ENCODE results near the gene USP9Y.
A peak's percentile ranks its signal among the peaks of the same experiment; 100 is the strongest.

The USP9Y gene

GRCh38 chrY:12688337-12688736 is 12.7 kb upstream of the USP9Y start:
- no peak overlapping the region for H3K4me3 ChIP-seq (replicated peaks; ENCODE audit: low read depth, low read length)
- no peak for DNase-seq (ENCODE audit: low read depth)
- no peak for TF ChIP-seq CTCF (IDR thresholded peaks at IDR 0.05; ENCODE audit: low read length, missing control alignments)

GRCh38 chrY:12700087-12700486 is 944 bp upstream of the USP9Y start:
- H3K4me3 ChIP-seq (replicated peaks; ENCODE audit: low read depth, low read length) = no peak overlapping the region
- no peak for DNase-seq (ENCODE audit: low read depth)
- no peak for TF ChIP-seq CTCF (IDR thresholded peaks at IDR 0.05; ENCODE audit: low read length, missing control alignments)

GRCh38 chrY:12702174-12702573 is 1.1 kb downstream of the USP9Y start:
- no peak overlapping the region for H3K4me3 ChIP-seq (replicated peaks; ENCODE audit: low read depth, low read length)
- DNase-seq (ENCODE audit: low read depth) = peak; percentile 74
- TF ChIP-seq CTCF (IDR thresholded peaks at IDR 0.05; ENCODE audit: low read length, missing control alignments) = no peak

- H3K4me3 ChIP-seq (replicated peaks; ENCODE audit: low read depth, low read length) = no peak overlapping the region
- peak; percentile 22 for TF ChIP-seq CTCF (IDR thresholded peaks at IDR 0.05; ENCODE audit: low read length, missing control alignments)
- peak; percentile 22 for DNase-seq (ENCODE audit: low read depth)
Observed at GRCh38 chrY:12710460-12710859, 9.4 kb downstream of the USP9Y start.

GRCh38 chrY:12715376-12715775 is 14.3 kb downstream of the USP9Y start:
- TF ChIP-seq CTCF (IDR thresholded peaks at IDR 0.05; ENCODE audit: low read length, missing control alignments) = no peak
- H3K4me3 ChIP-seq (replicated peaks; ENCODE audit: low read depth, low read length) = no peak overlapping the region
- DNase-seq (ENCODE audit: low read depth) = no peak

GRCh38 chrY:12729746-12730145 is 28.7 kb downstream of the USP9Y start:
- TF ChIP-seq CTCF (IDR thresholded peaks at IDR 0.05; ENCODE audit: low read length, missing control alignments) = no peak
- DNase-seq (ENCODE audit: low read depth) = no peak
- no peak overlapping the region for H3K4me3 ChIP-seq (replicated peaks; ENCODE audit: low read depth, low read length)

GRCh38 chrY:12733625-12734024 is 32.6 kb downstream of the USP9Y start:
- no peak for TF ChIP-seq CTCF (IDR thresholded peaks at IDR 0.05; ENCODE audit: low read length, missing control alignments)

More at GRCh38 chrY:12733625-12734024, 32.6 kb downstream of the USP9Y start:
- H3K4me3 ChIP-seq (replicated peaks; ENCODE audit: low read depth, low read length) = no peak overlapping the region
- no peak for DNase-seq (ENCODE audit: low read depth)
